ENCODE results near the gene ADGRA3.

GRCh38 chr4:22551550-22551949, 35.7 kb upstream of the ADGRA3 start:
- TF ChIP-seq POLR2A (IDR thresholded peaks at IDR 0.05; ENCODE audit: low read depth, low read length): no peak
- TF ChIP-seq CTCF (IDR thresholded peaks at IDR 0.05; ENCODE audit: extremely low read depth in 1 of 2, insufficient read depth in 1 of 2, low read depth in 1 of 2, low read length in 2 of 2): no peak
- no peak for TF ChIP-seq EZH2 (IDR thresholded peaks at IDR 0.05; ENCODE audit: borderline replicate concordance, low read depth, low read length, severe bottlenecking)
- TF ChIP-seq MAX (IDR thresholded peaks at IDR 0.05; ENCODE audit: insufficient read depth, insufficient read length): no peak
- TF ChIP-seq POLR2AphosphoS5 (IDR thresholded peaks at IDR 0.05; ENCODE audit: insufficient read depth, low read depth, low read length): no peak
- no peak for TF ChIP-seq JUN (IDR thresholded peaks at IDR 0.05; ENCODE audit: borderline replicate concordance, insufficient read depth, insufficient read length, low read depth)
- no peak for TF ChIP-seq GATA2 (IDR thresholded peaks at IDR 0.05; ENCODE audit: insufficient read depth, insufficient read length, low read depth, low read length)

Measured in endothelial cell of umbilical vein (primary cell).